H1 (cell line): ENCODE results near the gene FAM228A. TPM values are rescaled to one million over a fixed set of nuclear protein-coding genes. Genes with fewer than 3 reads are reported as not detected.

Experiments
- CTCF ChIA-PET: fragments of 300-600 bp; sonication (Branson Sonifier 250); formaldehyde crosslinking; loops from one replicate; lab custom pipeline; 2021; ENCODE audit not compliant: partially characterized antibody; lab: Charles Lee
- POLR2A ChIA-PET: fragments of 300-600 bp; sonication (Branson Sonifier 250); formaldehyde crosslinking; loops from one replicate; lab custom pipeline; 2021; ENCODE audit warnings: inconsistent platforms; ENCODE audit not compliant: partially characterized antibody; lab: Charles Lee
- DNase-seq, 2 experiments: peaks; one replicate each; pipeline versions ENCODE4 v3.0.0 to v3.0.0-alpha.2; 2010 to 2022; ENCODE audit warnings: low spot score in 2 of 2, low read depth in 1 of 2, mixed read lengths in 1 of 2
- FAIRE-seq: peaks from 2 replicates; lab custom pipeline; 2011; peaks lifted over from hg19 to GRCh38; lab: Jason Lieb, UNC
- H2AFZ ChIP-seq: 2 replicates; pipeline ENCODE4 v1.8.1; 2012; ENCODE audit warnings: low read length, inconsistent platforms
- H2AK5ac ChIP-seq: 2 replicates; pipeline ENCODE4 v1.6.1; 2013; ENCODE audit warnings: low read depth, low read length
- H2BK120ac ChIP-seq: replicated peaks from 2 replicates; pipeline ENCODE3; 2013; ENCODE audit warnings: low read depth, low read length, inconsistent platforms
- H2BK12ac ChIP-seq: 2 replicates; pipeline ENCODE4 v1.6.1; 2013; ENCODE audit warnings: low read depth, low read length
- H2BK15ac ChIP-seq: 2 replicates; pipeline ENCODE4 v1.6.1; 2013; ENCODE audit warnings: low read length
- H2BK20ac ChIP-seq: 2 replicates; pipeline ENCODE4 v1.6.1; 2013; ENCODE audit warnings: low read length
- H2BK5ac ChIP-seq: 2 replicates; pipeline ENCODE4 v1.6.1; 2013; ENCODE audit warnings: low read depth, low read length
- H3K14ac ChIP-seq: 2 replicates; pipeline ENCODE4 v1.6.1; 2013; ENCODE audit warnings: inconsistent platforms; ENCODE audit not compliant: insufficient read length
- H3K18ac ChIP-seq: 2 replicates; pipeline ENCODE4 v1.6.1; 2013; ENCODE audit warnings: low read length; ENCODE audit errors: extremely low read depth
- H3K23ac ChIP-seq: 2 replicates; pipeline ENCODE4 v1.6.1; 2013; ENCODE audit warnings: inconsistent platforms; ENCODE audit not compliant: insufficient read length
- H3K23me2 ChIP-seq: 2 replicates; pipeline ENCODE4 v1.6.1; 2013; ENCODE audit warnings: low read depth, low read length
- H3K27ac ChIP-seq: 2 replicates; pipeline ENCODE4 v1.6.1; 2011; ENCODE audit warnings: low read depth, low read length, inconsistent platforms
- H3K27me3 ChIP-seq, 4 experiments: replicated peaks in 1 of 4; 1 replicate in 1 of 4; 2 replicates in 3 of 4; pipeline versions ENCODE4 v1.6.1 to v1.8.1; 2011 to 2013; ENCODE audit warnings: low read length in 3 of 4, mild to moderate bottlenecking in 3 of 4, inconsistent platforms in 2 of 4, mixed read lengths in 2 of 4, moderate library complexity in 1 of 4; ENCODE audit not compliant: control insufficient read depth in 3 of 4, insufficient read depth in 3 of 4; ENCODE audit errors: extremely low read depth in 1 of 4
- H3K36me3 ChIP-seq, 4 experiments: 2 replicates each; pipeline versions ENCODE4 v1.6.1 to v1.8.1; 2011 to 2013; ENCODE audit warnings: mild to moderate bottlenecking in 4 of 4, low read length in 3 of 4, moderate library complexity in 2 of 4, control low read depth in 1 of 4, inconsistent platforms in 1 of 4; ENCODE audit not compliant: insufficient read depth in 4 of 4, control insufficient read depth in 2 of 4
- H3K4ac ChIP-seq: replicated peaks from 2 replicates; pipeline ENCODE3; 2013; ENCODE audit warnings: low read length, low read depth, mixed read lengths, inconsistent platforms; ENCODE audit not compliant: insufficient read length
- H3K4me1 ChIP-seq, 4 experiments: replicated peaks in 1 of 4; 1 replicate in 1 of 4; 2 replicates in 3 of 4; pipeline versions ENCODE4 v1.6.1 to v1.8.1; 2011 to 2013; ENCODE audit warnings: low read length in 3 of 4, inconsistent platforms in 2 of 4, mixed read lengths in 1 of 4; ENCODE audit not compliant: insufficient read depth in 4 of 4, control insufficient read depth in 3 of 4
- H3K4me2 ChIP-seq, 2 experiments: 2 replicates each; pipeline versions ENCODE4 v1.6.1 to v1.8.1; 2011 to 2013; ENCODE audit warnings: low read depth in 2 of 2, low read length in 2 of 2, control low read depth in 1 of 2, inconsistent platforms in 1 of 2, mild to moderate bottlenecking in 1 of 2; ENCODE audit not compliant: insufficient read depth in 1 of 2
- H3K4me3 ChIP-seq, 4 experiments: fragments of 200-600, 300-600 bp in 1 of 4; sonication (generic), shearing (Covaris generic), sonication (Bioruptor Twin) in 1 of 4; 2 replicates each; pipeline versions ENCODE4 v1.5.1 to v1.8.1; 2011 to 2016; ENCODE audit warnings: low read length in 4 of 4, low read depth in 3 of 4, control low read depth in 2 of 4, inconsistent platforms in 2 of 4, mild to moderate bottlenecking in 2 of 4, mixed read lengths in 1 of 4, moderate library complexity in 1 of 4; ENCODE audit not compliant: insufficient read depth in 2 of 4; ENCODE audit errors: extremely low read depth in 1 of 4
- H3K56ac ChIP-seq: replicated peaks from 2 replicates; pipeline ENCODE3; 2013; ENCODE audit warnings: low read depth, mild to moderate bottlenecking, mixed read lengths, low read length, inconsistent platforms; ENCODE audit not compliant: insufficient read length
- H3K79me1 ChIP-seq: 2 replicates; pipeline ENCODE4 v1.6.1; 2013; ENCODE audit warnings: low read depth, low read length, control low read depth
- H3K79me2 ChIP-seq, 2 experiments: 2 replicates each; pipeline versions ENCODE4 v1.6.1 to v1.8.1; 2012 to 2013; ENCODE audit warnings: low read length in 2 of 2, mild to moderate bottlenecking in 2 of 2, inconsistent platforms in 1 of 2; ENCODE audit not compliant: insufficient read depth in 2 of 2, control insufficient read depth in 1 of 2
- H3K9ac ChIP-seq, 4 experiments: replicated peaks in 1 of 4; 1 replicate in 1 of 4; 2 replicates in 3 of 4; pipeline versions ENCODE4 v1.6.1 to v1.8.1; 2011 to 2013; ENCODE audit warnings: low read depth in 3 of 4, low read length in 3 of 4, control low read depth in 2 of 4, mild to moderate bottlenecking in 2 of 4, moderate library complexity in 2 of 4, inconsistent platforms in 1 of 4; ENCODE audit errors: extremely low read depth in 1 of 4
- H3K9me3 ChIP-seq, 2 experiments: 2 replicates each; pipeline versions ENCODE4 v1.6.1 to v1.8.1; 2012 to 2013; ENCODE audit warnings: mild to moderate bottlenecking in 2 of 2, moderate library complexity in 2 of 2, control low read depth in 1 of 2, inconsistent platforms in 1 of 2, low read depth in 1 of 2, low read length in 1 of 2, mixed read lengths in 1 of 2; ENCODE audit not compliant: insufficient read depth in 2 of 2
- H4K20me1 ChIP-seq, 2 experiments: replicated peaks in 1 of 2; 2 replicates each; pipeline versions ENCODE3 to v1.8.1; 2011 to 2013; ENCODE audit warnings: inconsistent platforms in 2 of 2, low read length in 2 of 2, mild to moderate bottlenecking in 1 of 2; ENCODE audit not compliant: insufficient read depth in 2 of 2, control insufficient read depth in 1 of 2
- H4K5ac ChIP-seq: 2 replicates; pipeline ENCODE4 v1.6.1; 2013; ENCODE audit warnings: low read length, low read depth, mixed read lengths, inconsistent platforms; ENCODE audit not compliant: insufficient read length
- H4K8ac ChIP-seq: 2 replicates; pipeline ENCODE4 v1.8.0; 2013; ENCODE audit warnings: mild to moderate bottlenecking, moderate library complexity, low read length, inconsistent platforms; ENCODE audit not compliant: insufficient read depth; ENCODE audit errors: extremely low read depth
- H4K91ac ChIP-seq: replicated peaks from 2 replicates; pipeline ENCODE3; 2013; ENCODE audit warnings: low read length, mixed read lengths, inconsistent platforms; ENCODE audit not compliant: insufficient read length
- ATF3 ChIP-seq: IDR thresholded peaks from 2 replicates; pipeline ENCODE4 v1.6.1; 2011; ENCODE audit warnings: low read depth, mild to moderate bottlenecking, low read length; ENCODE audit not compliant: insufficient read depth
- CBX5 ChIP-seq: fragments of 300-800, 300-1000 bp; sonication (generic); IDR thresholded peaks from 2 replicates; pipeline ENCODE4 v1.7.1; 2016; ENCODE audit warnings: antibody characterized with exemption, low read length, low read depth
- CHD2 ChIP-seq: IDR thresholded peaks from 2 replicates; pipeline ENCODE4 v1.6.1; 2012; ENCODE audit warnings: low read length, improper control_type of control experiment
- EZH2 ChIP-seq: fragments of 200-600 bp; sonication (generic); IDR thresholded peaks from 2 replicates; pipeline ENCODE4 v1.7.1; 2012; ENCODE audit warnings: low read depth, mild to moderate bottlenecking, moderate library complexity, low read length, inconsistent platforms; ENCODE audit not compliant: severe bottlenecking
- GABPA ChIP-seq: IDR thresholded peaks from 2 replicates; pipeline ENCODE4 v1.6.1; 2011; ENCODE audit warnings: mild to moderate bottlenecking, low read length, moderate library complexity, borderline replicate concordance; ENCODE audit not compliant: insufficient read depth
- GTF2F1 ChIP-seq: IDR thresholded peaks from 2 replicates; pipeline ENCODE4 v1.6.1; 2012; ENCODE audit warnings: low read depth, low read length, improper control_type of control experiment, borderline replicate concordance
- HDAC6 ChIP-seq: IDR thresholded peaks from one replicate; pipeline ENCODE4 v1.7.1; 2012; ENCODE audit warnings: low read depth, mild to moderate bottlenecking, inconsistent platforms, low read length, moderate library complexity
- MAFK ChIP-seq: IDR thresholded peaks from 2 replicates; pipeline ENCODE4 v1.6.1; 2012; ENCODE audit warnings: low read depth, mild to moderate bottlenecking, improper control_type of control experiment, low read length
- POLR2A ChIP-seq, 2 experiments: IDR thresholded peaks; 1 replicate in 1 of 2; 2 replicates in 1 of 2; pipeline ENCODE4 v1.6.1; 2011; ENCODE audit warnings: low read depth in 2 of 2, low read length in 2 of 2, mild to moderate bottlenecking in 2 of 2; ENCODE audit errors: control extremely low read depth in 1 of 2
- RAD21 ChIP-seq, 2 experiments: IDR thresholded peaks in 1 of 2; conservative IDR thresholded peaks in 1 of 2; 2 replicates each; pipeline ENCODE4 v1.6.1; 2011; ENCODE audit warnings: low read depth in 2 of 2, low read length in 2 of 2, improper control_type of control experiment in 1 of 2, inconsistent platforms in 1 of 2, mild to moderate bottlenecking in 1 of 2, moderate library complexity in 1 of 2
- SIN3A ChIP-seq, 2 experiments: IDR thresholded peaks in 1 of 2; conservative IDR thresholded peaks in 1 of 2; 2 replicates each; pipeline ENCODE4 v1.6.1; 2011 to 2012; ENCODE audit warnings: low read length in 2 of 2, improper control_type of control experiment in 1 of 2, low read depth in 1 of 2, mild to moderate bottlenecking in 1 of 2
- SP2 ChIP-seq: IDR thresholded peaks from 2 replicates; pipeline ENCODE4 v1.6.1; 2012; ENCODE audit warnings: mild to moderate bottlenecking, low read length, inconsistent platforms
- TAF1 ChIP-seq: IDR thresholded peaks from 2 replicates; pipeline ENCODE4 v1.6.1; 2011; ENCODE audit warnings: mild to moderate bottlenecking, low read depth, low read length
- WGBS, 2 experiments: shearing (Covaris generic) in 1 of 2; methylation state at CpG; one replicate each; pipeline versions ENCODE4 v1.1.6 to v1.1.7; 2013 to 2015; ENCODE audit warnings: low lambda C conversion rate in 2 of 2, mixed read lengths in 2 of 2, inconsistent platforms in 1 of 2, low coverage in 1 of 2, missing lambda C conversion rate in 1 of 2; ENCODE audit not compliant: insufficient replicate concordance in 2 of 2, insufficient coverage in 1 of 2, insufficient read length in 1 of 2; ENCODE audit errors: extremely low coverage in 1 of 2, missing lambda C conversion rate in 1 of 2; 5-methylcytosine and 5-hydroxymethylcytosine counted together
- polyA plus RNA-seq, 7 experiments: library from polyadenylated mRNA; depleted of rRNA in 3 of 7; stranded (reverse) in 5 of 7; unstranded in 2 of 7; fragments of >200 nt in 5 of 7; fragments of 200-250 nt in 2 of 7; gene quantifications; 1 replicate in 5 of 7; 2 replicates in 1 of 7; 4 replicates in 1 of 7; pipeline versions ENCODE4 v1.2.1 to v1.2.3, GENCODE V29; 2011 to 2013; ENCODE audit warnings: missing spikeins in 2 of 7, mixed read lengths in 2 of 7
- total RNA-seq: library from RNA; stranded (reverse); fragmentation: NEBNext Ultra II Directional; extraction: Animal tissue kit (Norgen Biotek cat#: 25700); gene quantifications from 2 replicates; pipeline ENCODE4 v1.2.1, GENCODE V29; 2021

FAM228A gene
- total and polyA plus RNA-seq, 2 of the 8 experiments (the other 6 are each of a cell fraction or from before 2014, with no cell fraction given), result not detected

- no peak overlapping the region for H2BK12ac ChIP-seq
- H4K8ac ChIP-seq, result 0 out of 2 replicates have a peak overlapping the region, but pooled peaks have one; percentile 31
- no peak overlapping the region for H2BK20ac ChIP-seq
- ChIA-PET CTCF (interaction anchor here (1.3 to 1.4 kb wide), 2 partner anchors 11 to 22 kb away, joined by 4 to 5 read pairs; no protein-coding TSS in a partner anchor), POLR2A (interaction anchor here (0.8 to 1.2 kb wide), 2 partner anchors 12 to 14 kb away, joined by 3 read pairs; no protein-coding TSS in a partner anchor)
- no peak overlapping the region for H2AFZ ChIP-seq
- H2BK120ac ChIP-seq, result no peak overlapping the region
- H3K56ac ChIP-seq, result no peak overlapping the region
- DNase-seq (no peak), FAIRE-seq (no peak)
- H3K27me3 ChIP-seq, result no peaks in the 10 kb centered on the region
- H3K9me3 ChIP-seq, result no peaks in the 10 kb centered on the region
- H2AK5ac ChIP-seq, result no peak overlapping the region
- H3K18ac ChIP-seq, result no peak overlapping the region
- no peak overlapping the region for H3K14ac ChIP-seq
- H3K4me2 ChIP-seq, result no peak overlapping the region
- no peak overlapping the region for H3K23ac ChIP-seq
- no peaks in the 10 kb centered on the region for H3K36me3 ChIP-seq
- 79% methylated on average over 8 of the region's 8 CpGs; no CpG with 5 or more reads in 1 of the 2 experiments for WGBS, 2 experiments
- no peak overlapping the region for H2BK15ac ChIP-seq
- no peaks in the 10 kb centered on the region for H3K79me1 ChIP-seq
- no peak overlapping the region for H3K4ac ChIP-seq
- no peaks in the 10 kb centered on the region for H3K79me2 ChIP-seq
- H3K27ac ChIP-seq, result no peak overlapping the region
- no peak overlapping the region for H4K91ac ChIP-seq
- no peaks in the 10 kb centered on the region for H4K20me1 ChIP-seq
- H3K4me1 ChIP-seq, result no peaks in the 10 kb centered on the region; a peak in 1 of 7 replicates
- no peaks in the 10 kb centered on the region for H3K23me2 ChIP-seq
- no peak overlapping the region for H3K9ac ChIP-seq
- H3K4me3 ChIP-seq, result no peak overlapping the region
- H2BK5ac ChIP-seq, result no peak overlapping the region
- H4K5ac ChIP-seq, result no peak overlapping the region
- TF ChIP-seq ATF3 (no peak), SP2 (no peak), GTF2F1 (no peak), CBX5 (no peak), MAFK (no peak), HDAC6 (no peak), CHD2 (no peak), RAD21 (IDR thresholded peaks at IDR 0.05 in 1 of 2, conservative IDR thresholded peaks at IDR 0.05 in 1 of 2; ENCODE audit: low read depth in 2 of 2, low read length in 2 of 2) (no peak), SIN3A (conservative IDR thresholded peaks at IDR 0.05 in 1 of 2, IDR thresholded peaks at IDR 0.05 in 1 of 2; ENCODE audit: low read depth in 1 of 2, low read length in 2 of 2) (no peak), POLR2A (IDR thresholded peaks at IDR 0.05; ENCODE audit: control extremely low read depth in 1 of 2, low read depth in 2 of 2, low read length in 2 of 2) (no peak), GABPA (no peak), EZH2 (no peak), TAF1 (no peak)
These were observed 31.9 kb downstream of the FAM228A start for GRCh38 chr2:24206714-24207113.
